WTC11 (cell line): ENCODE results near the gene SERPINE1. TPM values are rescaled to one million over a fixed set of nuclear protein-coding genes. Genes with fewer than 3 reads are reported as not detected.

Experiments
- ERG ChIP-seq: fragments of 250-450 bp; sonication (Bioruptor Pico); IDR thresholded peaks from 2 replicates; pipeline ENCODE4 v1.8.0; 2021; ENCODE audit warnings: mild to moderate bottlenecking
- FOXJ3 ChIP-seq: sonication (generic); formaldehyde crosslinking; IDR thresholded peaks from 2 replicates; pipeline ENCODE4 v1.9.0; 2021; ENCODE audit warnings: missing genetic modification reagents, mild to moderate bottlenecking, borderline replicate concordance
- FOXP4 ChIP-seq: sonication (generic); formaldehyde crosslinking; IDR thresholded peaks from 2 replicates; pipeline ENCODE4 v1.8.0; 2022; ENCODE audit warnings: mild to moderate bottlenecking, missing genetic modification reagents
- IRF1 ChIP-seq: sonication (generic); formaldehyde crosslinking; IDR thresholded peaks from 2 replicates; pipeline ENCODE4 v1.8.0; 2023; ENCODE audit warnings: missing genetic modification reagents
- JAZF1 ChIP-seq: fragments of 250-450 bp; sonication (Bioruptor Pico); IDR thresholded peaks from 2 replicates; pipeline ENCODE4 v1.9.0; 2021; ENCODE audit warnings: moderate library complexity, mild to moderate bottlenecking, inconsistent platforms
- NR1H2 ChIP-seq: sonication (generic); formaldehyde crosslinking; IDR thresholded peaks from 2 replicates; pipeline ENCODE4 v1.9.0; 2021; ENCODE audit warnings: mild to moderate bottlenecking, moderate library complexity, missing genetic modification reagents
- OVOL2 ChIP-seq: fragments of 250-450 bp; sonication (Bioruptor Pico); IDR thresholded peaks from 2 replicates; pipeline ENCODE4 v1.9.0; 2021; ENCODE audit warnings: mild to moderate bottlenecking, borderline replicate concordance
- PRDM15 ChIP-seq: sonication (generic); formaldehyde crosslinking; IDR thresholded peaks from 2 replicates; pipeline ENCODE4 v1.8.0; 2022; ENCODE audit warnings: missing genetic modification reagents
- ZNF281 ChIP-seq: sonication (generic); formaldehyde crosslinking; IDR thresholded peaks from 2 replicates; pipeline ENCODE4 v1.8.0; 2023; ENCODE audit warnings: mild to moderate bottlenecking, missing genetic modification reagents
- ZNF425 ChIP-seq: fragments of 250-450 bp; sonication (Bioruptor Pico); conservative IDR thresholded peaks from 2 replicates; pipeline ENCODE4 v1.9.0; 2021; ENCODE audit warnings: mild to moderate bottlenecking
- ZNF512 ChIP-seq: sonication (generic); formaldehyde crosslinking; IDR thresholded peaks from 2 replicates; pipeline ENCODE4 v1.8.1; 2022; ENCODE audit warnings: missing genetic modification reagents, borderline replicate concordance
- ZNF532 ChIP-seq: fragments of 250-450 bp; sonication (Bioruptor Pico); IDR thresholded peaks from 2 replicates; pipeline ENCODE4 v1.9.0; 2021; ENCODE audit warnings: mild to moderate bottlenecking, borderline replicate concordance
- ZSCAN18 ChIP-seq: fragments of 250-450 bp; sonication (Bioruptor Pico); IDR thresholded peaks from 2 replicates; pipeline ENCODE4 v2.1.2; 2022; ENCODE audit warnings: mild to moderate bottlenecking, moderate library complexity
- total RNA-seq: library from RNA; stranded (reverse); gene quantifications from 3 replicates; pipeline ENCODE4 v1.2.3, GENCODE V29; 2021

Gene SERPINE1
- total RNA-seq, 1 experiment from 2014 or later, result 2.6 TPM

GRCh38 chr7:101088858-101089529, 37.9 kb upstream of the SERPINE1 start (continued):
- TF ChIP-seq ZNF532 (CRISPR knock-in tag) (no peak), ZNF281 (CRISPR knock-in tag) (no peak), OVOL2 (CRISPR knock-in tag) (no peak), ZNF512 (no peak), IRF1 (CRISPR knock-in tag) (no peak), FOXJ3 (no peak), JAZF1 (CRISPR knock-in tag) (no peak), ERG (CRISPR knock-in tag) (no peak), ZSCAN18 (no peak), ZNF425 (CRISPR knock-in tag) (no peak), FOXP4 (CRISPR knock-in tag) (no peak), NR1H2 (no peak), PRDM15 (CRISPR knock-in tag) (no peak)
